ENCODE results near the gene HSDL1.
"Not testable (repeated sequence)": the region's sequence is repeated elsewhere in the genome, so short reads cannot be mapped to it uniquely, and the experiment has no call there.

HSDL1 gene

GRCh38 chr16:84137769-84138357 is 7.1 kb downstream of the HSDL1 start:
- no peak for DNase-seq

GRCh38 chr16:84137287-84137686 is 7.7 kb downstream of the HSDL1 start:
- DNase-seq: no peak

GRCh38 chr16:84136331-84137125 is 8.4 kb downstream of the HSDL1 start:
- DNase-seq: no peak

GRCh38 chr16:84132527-84133285 is 12.3 kb downstream of the HSDL1 start:
- no peak for DNase-seq

- DNase-seq: no peak
Measured at GRCh38 chr16:84131117-84131516, 13.9 kb downstream of the HSDL1 start.

- no peak for DNase-seq
Measured at GRCh38 chr16:84124257-84125073, 20.5 kb downstream of the HSDL1 start.

- no peak for DNase-seq
Measured at GRCh38 chr16:84121007-84121406, 24.0 kb downstream of the HSDL1 start.

- DNase-seq: no peak
Measured at GRCh38 chr16:84120023-84120422, 25.0 kb downstream of the HSDL1 start.

GRCh38 chr16:84119368-84119767 is 25.6 kb downstream of the HSDL1 start:
- no peak for DNase-seq

GRCh38 chr16:84118315-84118714 is 26.7 kb downstream of the HSDL1 start:
- not testable (repeated sequence) for DNase-seq

- DNase-seq: no peak
Measured at GRCh38 chr16:84117494-84117843, 27.5 kb downstream of the HSDL1 start.

GRCh38 chr16:84116720-84117493 is 28.1 kb downstream of the HSDL1 start, which contains the start of gene MBTPS1:
Gene MBTPS1 (minus strand): TSS chr16:84116942. CDS start chr16:84101783, 15,159 bp downstream.
- peak; percentile 94 to 98 (median 98) for DNase-seq

GRCh38 chr16:84115919-84116719 is 28.9 kb downstream of the HSDL1 start:
- peak in 2 of 4 experiments; percentile 61 to 62 for DNase-seq

- not testable (repeated sequence) for DNase-seq
Measured at GRCh38 chr16:84111949-84112348, 33.0 kb downstream of the HSDL1 start.

GRCh38 chr16:84111525-84111924 is 33.5 kb downstream of the HSDL1 start:
- DNase-seq: no peak

GRCh38 chr16:84110527-84110926 is 34.5 kb downstream of the HSDL1 start:
- DNase-seq: no peak

GRCh38 chr16:84109598-84110335 is 35.2 kb downstream of the HSDL1 start:
- no peak for DNase-seq

- no peak for DNase-seq
Measured at GRCh38 chr16:84107921-84108320, 37.1 kb downstream of the HSDL1 start.

GRCh38 chr16:84105948-84106740 is 38.8 kb downstream of the HSDL1 start:
- no peak for DNase-seq

All from activated CD4-positive, CD25-positive, alpha-beta regulatory T cell (primary cell).